H1 (cell line): ENCODE results near the gene AIFM3. TPM values are rescaled to one million over a fixed set of nuclear protein-coding genes. Genes with fewer than 3 reads are reported as not detected.

Experiments
- CTCF ChIA-PET: fragments of 300-600 bp; sonication (Branson Sonifier 250); formaldehyde crosslinking; loops from one replicate; lab custom pipeline; 2021; ENCODE audit not compliant: partially characterized antibody; lab: Charles Lee
- POLR2A ChIA-PET: fragments of 300-600 bp; sonication (Branson Sonifier 250); formaldehyde crosslinking; loops from one replicate; lab custom pipeline; 2021; ENCODE audit warnings: inconsistent platforms; ENCODE audit not compliant: partially characterized antibody; lab: Charles Lee
- DNase-seq, 2 experiments: peaks; one replicate each; pipeline versions ENCODE4 v3.0.0 to v3.0.0-alpha.2; 2010 to 2022; ENCODE audit warnings: low spot score in 2 of 2, low read depth in 1 of 2, mixed read lengths in 1 of 2
- FAIRE-seq: peaks from 2 replicates; lab custom pipeline; 2011; peaks lifted over from hg19 to GRCh38; lab: Jason Lieb, UNC
- H2AFZ ChIP-seq: 2 replicates; pipeline ENCODE4 v1.8.1; 2012; ENCODE audit warnings: low read length, inconsistent platforms
- H2AK5ac ChIP-seq: 2 replicates; pipeline ENCODE4 v1.6.1; 2013; ENCODE audit warnings: low read depth, low read length
- H2BK120ac ChIP-seq: replicated peaks from 2 replicates; pipeline ENCODE3; 2013; ENCODE audit warnings: low read depth, low read length, inconsistent platforms
- H2BK12ac ChIP-seq: 2 replicates; pipeline ENCODE4 v1.6.1; 2013; ENCODE audit warnings: low read depth, low read length
- H2BK15ac ChIP-seq: 2 replicates; pipeline ENCODE4 v1.6.1; 2013; ENCODE audit warnings: low read length
- H2BK20ac ChIP-seq: 2 replicates; pipeline ENCODE4 v1.6.1; 2013; ENCODE audit warnings: low read length
- H2BK5ac ChIP-seq: 2 replicates; pipeline ENCODE4 v1.6.1; 2013; ENCODE audit warnings: low read depth, low read length
- H3K14ac ChIP-seq: 2 replicates; pipeline ENCODE4 v1.6.1; 2013; ENCODE audit warnings: inconsistent platforms; ENCODE audit not compliant: insufficient read length
- H3K18ac ChIP-seq: 2 replicates; pipeline ENCODE4 v1.6.1; 2013; ENCODE audit warnings: low read length; ENCODE audit errors: extremely low read depth
- H3K23ac ChIP-seq: 2 replicates; pipeline ENCODE4 v1.6.1; 2013; ENCODE audit warnings: inconsistent platforms; ENCODE audit not compliant: insufficient read length
- H3K23me2 ChIP-seq: 2 replicates; pipeline ENCODE4 v1.6.1; 2013; ENCODE audit warnings: low read depth, low read length
- H3K27ac ChIP-seq: 2 replicates; pipeline ENCODE4 v1.6.1; 2011; ENCODE audit warnings: low read depth, low read length, inconsistent platforms
- H3K27me3 ChIP-seq, 4 experiments: replicated peaks in 1 of 4; 1 replicate in 1 of 4; 2 replicates in 3 of 4; pipeline versions ENCODE4 v1.6.1 to v1.8.1; 2011 to 2013; ENCODE audit warnings: low read length in 3 of 4, mild to moderate bottlenecking in 3 of 4, inconsistent platforms in 2 of 4, mixed read lengths in 2 of 4, moderate library complexity in 1 of 4; ENCODE audit not compliant: control insufficient read depth in 3 of 4, insufficient read depth in 3 of 4; ENCODE audit errors: extremely low read depth in 1 of 4
- H3K36me3 ChIP-seq, 4 experiments: 2 replicates each; pipeline versions ENCODE4 v1.6.1 to v1.8.1; 2011 to 2013; ENCODE audit warnings: mild to moderate bottlenecking in 4 of 4, low read length in 3 of 4, moderate library complexity in 2 of 4, control low read depth in 1 of 4, inconsistent platforms in 1 of 4; ENCODE audit not compliant: insufficient read depth in 4 of 4, control insufficient read depth in 2 of 4
- H3K4ac ChIP-seq: replicated peaks from 2 replicates; pipeline ENCODE3; 2013; ENCODE audit warnings: low read length, low read depth, mixed read lengths, inconsistent platforms; ENCODE audit not compliant: insufficient read length
- H3K4me1 ChIP-seq, 4 experiments: replicated peaks in 1 of 4; 1 replicate in 1 of 4; 2 replicates in 3 of 4; pipeline versions ENCODE4 v1.6.1 to v1.8.1; 2011 to 2013; ENCODE audit warnings: low read length in 3 of 4, inconsistent platforms in 2 of 4, mixed read lengths in 1 of 4; ENCODE audit not compliant: insufficient read depth in 4 of 4, control insufficient read depth in 3 of 4
- H3K4me2 ChIP-seq, 2 experiments: 2 replicates each; pipeline versions ENCODE4 v1.6.1 to v1.8.1; 2011 to 2013; ENCODE audit warnings: low read depth in 2 of 2, low read length in 2 of 2, control low read depth in 1 of 2, inconsistent platforms in 1 of 2, mild to moderate bottlenecking in 1 of 2; ENCODE audit not compliant: insufficient read depth in 1 of 2
- H3K4me3 ChIP-seq, 4 experiments: fragments of 200-600, 300-600 bp in 1 of 4; sonication (generic), shearing (Covaris generic), sonication (Bioruptor Twin) in 1 of 4; 2 replicates each; pipeline versions ENCODE4 v1.5.1 to v1.8.1; 2011 to 2016; ENCODE audit warnings: low read length in 4 of 4, low read depth in 3 of 4, control low read depth in 2 of 4, inconsistent platforms in 2 of 4, mild to moderate bottlenecking in 2 of 4, mixed read lengths in 1 of 4, moderate library complexity in 1 of 4; ENCODE audit not compliant: insufficient read depth in 2 of 4; ENCODE audit errors: extremely low read depth in 1 of 4
- H3K56ac ChIP-seq: replicated peaks from 2 replicates; pipeline ENCODE3; 2013; ENCODE audit warnings: low read depth, mild to moderate bottlenecking, mixed read lengths, low read length, inconsistent platforms; ENCODE audit not compliant: insufficient read length
- H3K79me1 ChIP-seq: 2 replicates; pipeline ENCODE4 v1.6.1; 2013; ENCODE audit warnings: low read depth, low read length, control low read depth
- H3K79me2 ChIP-seq, 2 experiments: 2 replicates each; pipeline versions ENCODE4 v1.6.1 to v1.8.1; 2012 to 2013; ENCODE audit warnings: low read length in 2 of 2, mild to moderate bottlenecking in 2 of 2, inconsistent platforms in 1 of 2; ENCODE audit not compliant: insufficient read depth in 2 of 2, control insufficient read depth in 1 of 2
- H3K9ac ChIP-seq, 4 experiments: replicated peaks in 1 of 4; 1 replicate in 1 of 4; 2 replicates in 3 of 4; pipeline versions ENCODE4 v1.6.1 to v1.8.1; 2011 to 2013; ENCODE audit warnings: low read depth in 3 of 4, low read length in 3 of 4, control low read depth in 2 of 4, mild to moderate bottlenecking in 2 of 4, moderate library complexity in 2 of 4, inconsistent platforms in 1 of 4; ENCODE audit errors: extremely low read depth in 1 of 4
- H3K9me3 ChIP-seq, 2 experiments: 2 replicates each; pipeline versions ENCODE4 v1.6.1 to v1.8.1; 2012 to 2013; ENCODE audit warnings: mild to moderate bottlenecking in 2 of 2, moderate library complexity in 2 of 2, control low read depth in 1 of 2, inconsistent platforms in 1 of 2, low read depth in 1 of 2, low read length in 1 of 2, mixed read lengths in 1 of 2; ENCODE audit not compliant: insufficient read depth in 2 of 2
- H4K20me1 ChIP-seq, 2 experiments: replicated peaks in 1 of 2; 2 replicates each; pipeline versions ENCODE3 to v1.8.1; 2011 to 2013; ENCODE audit warnings: inconsistent platforms in 2 of 2, low read length in 2 of 2, mild to moderate bottlenecking in 1 of 2; ENCODE audit not compliant: insufficient read depth in 2 of 2, control insufficient read depth in 1 of 2
- H4K5ac ChIP-seq: 2 replicates; pipeline ENCODE4 v1.6.1; 2013; ENCODE audit warnings: low read length, low read depth, mixed read lengths, inconsistent platforms; ENCODE audit not compliant: insufficient read length
- H4K8ac ChIP-seq: 2 replicates; pipeline ENCODE4 v1.8.0; 2013; ENCODE audit warnings: mild to moderate bottlenecking, moderate library complexity, low read length, inconsistent platforms; ENCODE audit not compliant: insufficient read depth; ENCODE audit errors: extremely low read depth
- H4K91ac ChIP-seq: replicated peaks from 2 replicates; pipeline ENCODE3; 2013; ENCODE audit warnings: low read length, mixed read lengths, inconsistent platforms; ENCODE audit not compliant: insufficient read length
- E2F6 ChIP-seq: IDR thresholded peaks from 2 replicates; pipeline ENCODE4 v1.6.1; 2012; ENCODE audit warnings: inconsistent platforms
- EZH2 ChIP-seq: fragments of 200-600 bp; sonication (generic); IDR thresholded peaks from 2 replicates; pipeline ENCODE4 v1.7.1; 2012; ENCODE audit warnings: low read depth, mild to moderate bottlenecking, moderate library complexity, low read length, inconsistent platforms; ENCODE audit not compliant: severe bottlenecking
- JUN ChIP-seq: IDR thresholded peaks from 2 replicates; pipeline ENCODE4 v1.6.1; 2011; ENCODE audit warnings: low read depth, mild to moderate bottlenecking, improper control_type of control experiment, low read length
- KDM4A ChIP-seq: IDR thresholded peaks from one replicate; pipeline ENCODE4 v1.7.1; 2012; ENCODE audit warnings: low read depth, mild to moderate bottlenecking, moderate library complexity, low read length, inconsistent platforms; ENCODE audit not compliant: severe bottlenecking
- RFX5 ChIP-seq: IDR thresholded peaks from 2 replicates; pipeline ENCODE4 v1.6.1; 2011; ENCODE audit warnings: low read depth, low read length, improper control_type of control experiment, borderline replicate concordance
- RNF2 ChIP-seq: fragments of 200-900, 300-1000 bp; sonication (generic); IDR thresholded peaks from 2 replicates; pipeline ENCODE4 v1.7.1; 2016; ENCODE audit warnings: borderline replicate concordance, low read depth, mild to moderate bottlenecking, antibody characterized with exemption, low read length; ENCODE audit not compliant: poor library complexity, severe bottlenecking; ENCODE audit errors: missing control alignments
- SIN3A ChIP-seq, 2 experiments: IDR thresholded peaks in 1 of 2; conservative IDR thresholded peaks in 1 of 2; 2 replicates each; pipeline ENCODE4 v1.6.1; 2011 to 2012; ENCODE audit warnings: low read length in 2 of 2, improper control_type of control experiment in 1 of 2, low read depth in 1 of 2, mild to moderate bottlenecking in 1 of 2
- SIRT6 ChIP-seq: IDR thresholded peaks from one replicate; pipeline ENCODE4 v1.7.1; 2012; ENCODE audit warnings: low read length, inconsistent platforms
- TAF1 ChIP-seq: IDR thresholded peaks from 2 replicates; pipeline ENCODE4 v1.6.1; 2011; ENCODE audit warnings: mild to moderate bottlenecking, low read depth, low read length
- YY1 ChIP-seq: IDR thresholded peaks from 2 replicates; pipeline ENCODE4 v1.6.1; 2011; ENCODE audit warnings: low read depth, mild to moderate bottlenecking, low read length
- WGBS, 2 experiments: shearing (Covaris generic) in 1 of 2; methylation state at CpG; one replicate each; pipeline versions ENCODE4 v1.1.6 to v1.1.7; 2013 to 2015; ENCODE audit warnings: low lambda C conversion rate in 2 of 2, mixed read lengths in 2 of 2, inconsistent platforms in 1 of 2, low coverage in 1 of 2, missing lambda C conversion rate in 1 of 2; ENCODE audit not compliant: insufficient replicate concordance in 2 of 2, insufficient coverage in 1 of 2, insufficient read length in 1 of 2; ENCODE audit errors: extremely low coverage in 1 of 2, missing lambda C conversion rate in 1 of 2; 5-methylcytosine and 5-hydroxymethylcytosine counted together
- polyA plus RNA-seq, 7 experiments: library from polyadenylated mRNA; depleted of rRNA in 3 of 7; stranded (reverse) in 5 of 7; unstranded in 2 of 7; fragments of >200 nt in 5 of 7; fragments of 200-250 nt in 2 of 7; gene quantifications; 1 replicate in 5 of 7; 2 replicates in 1 of 7; 4 replicates in 1 of 7; pipeline versions ENCODE4 v1.2.1 to v1.2.3, GENCODE V29; 2011 to 2013; ENCODE audit warnings: missing spikeins in 2 of 7, mixed read lengths in 2 of 7
- total RNA-seq: library from RNA; stranded (reverse); fragmentation: NEBNext Ultra II Directional; extraction: Animal tissue kit (Norgen Biotek cat#: 25700); gene quantifications from 2 replicates; pipeline ENCODE4 v1.2.1, GENCODE V29; 2021

Gene AIFM3
- total and polyA plus RNA-seq, 2 of the 8 experiments (the other 6 are each of a cell fraction or from before 2014, with no cell fraction given), result 0.86 to 1.4 TPM

GRCh38 chr22:20965104-20965887, 1.8 kb upstream of the AIFM3 start:
- FAIRE-seq (no peak), DNase-seq (peak in 1 of 2 experiments; percentile 66)
- Histone ChIP-seq H4K8ac (no peak overlapping the region; the same call in 1 of the 2 replicates), H2BK5ac (no peak overlapping the region), H2AK5ac (no peak overlapping the region), H3K18ac (no peak overlapping the region; the same call in 1 of the 2 replicates), H3K9me3 (no peaks in the 10 kb centered on the region), H2BK15ac (no peak overlapping the region), H3K14ac (no peak overlapping the region), H2BK20ac (no peak overlapping the region), H3K36me3 (no peaks in the 10 kb centered on the region), H3K4me3 (peak overlapping the region; percentile 14 to 54 (median 29); a peak in 6 of 8 replicates), H3K4me2 (peak overlapping the region; percentile 62 to 66; a peak in 3 of 4 replicates), H3K27me3 (peaks cover 34 to 70% (median 60%) of the 10 kb centered on the region in 4 experiments), H2AFZ (no peak overlapping the region; the same call in 1 of the 2 replicates), H4K20me1 (peaks cover 6 to 11% of the 10 kb centered on the region in 2 experiments), H2BK120ac (no peak overlapping the region), H3K4ac (no peak overlapping the region), H3K56ac (no peak overlapping the region), H3K9ac (no peak overlapping the region; a peak in 1 of 7 replicates), H3K23me2 (peaks cover 2% of the 10 kb centered on the region; the same call in 1 of the 2 replicates), H4K91ac (no peak overlapping the region), H3K23ac (no peak overlapping the region), H3K79me1 (no peaks in the 10 kb centered on the region), H4K5ac (no peak overlapping the region), H3K4me1 (peaks cover 0 to 18% (median 12%) of the 10 kb centered on the region in 4 experiments; a peak in 6 of 7 replicates), H3K27ac (no peak overlapping the region), H3K79me2 (no peaks in the 10 kb centered on the region), H2BK12ac (no peak overlapping the region)
- CTCF ChIA-PET, result interaction anchor here (0.8 to 1.4 kb wide), 4 partner anchors 80 to 182 kb away, joined by 3 read pairs; no protein-coding TSS in a partner anchor
- POLR2A ChIA-PET, result interaction anchor here (0.7 to 2.3 kb wide), 3 partner anchors 10 to 34 kb away, joined by 3 to 7 read pairs (median 3); partner anchors contain the start of gene LZTR1
- WGBS, 2 experiments, result 21% methylated on average over 23 of the region's 65 CpGs; no CpG with 5 or more reads in 1 of the 2 experiments
- TF ChIP-seq RFX5 (no peak), KDM4A (peak; percentile 37), JUN (no peak), YY1 (no peak), TAF1 (no peak), SIRT6 (no peak), RNF2 (no peak), EZH2 (peak; percentile 48), SIN3A (conservative IDR thresholded peaks at IDR 0.05 in 1 of 2, IDR thresholded peaks at IDR 0.05 in 1 of 2; ENCODE audit: low read depth in 1 of 2, low read length in 2 of 2) (no peak), E2F6 (peak; percentile 49)
